SK-N-SH (cell line): ENCODE data around the gene FGL2.

ENCODE experiments used
- CTCF ChIP-seq: fragments of 200-600 bp; sonication (generic); IDR thresholded peaks from 2 replicates; pipeline ENCODE4 v1.6.1; 2017; ENCODE audit warnings: antibody characterized with exemption, mild to moderate bottlenecking, moderate library complexity
- ELF1 ChIP-seq: IDR thresholded peaks from 2 replicates; pipeline ENCODE4 v1.4.0; 2012
- EP300 ChIP-seq, 2 experiments: IDR thresholded peaks; 2 replicates each; pipeline versions ENCODE4 v1.4.0 to v1.6.1; 2012; ENCODE audit warnings: borderline replicate concordance in 1 of 2, low read depth in 1 of 2, low read length in 1 of 2
- EZH2phosphoT487 ChIP-seq: fragments of 200-600 bp; sonication (generic); IDR thresholded peaks from 2 replicates; pipeline ENCODE4 v1.6.1; 2017; ENCODE audit warnings: low read depth, mixed run types, mild to moderate bottlenecking, antibody characterized with exemption, moderate library complexity, borderline replicate concordance
- FOXJ3 ChIP-seq: sonication (generic); formaldehyde crosslinking; IDR thresholded peaks from 2 replicates; pipeline ENCODE4 v1.5.1; 2020; ENCODE audit warnings: mild to moderate bottlenecking, missing genetic modification reagents
- JUND ChIP-seq: IDR thresholded peaks from 2 replicates; pipeline ENCODE4 v1.4.0; 2012
- POLR2AphosphoS5 ChIP-seq: IDR thresholded peaks from 2 replicates; pipeline ENCODE4 v1.6.1; 2012; ENCODE audit warnings: low read depth, low read length
- RAD21 ChIP-seq: IDR thresholded peaks from 2 replicates; pipeline ENCODE4 v1.6.1; 2012; ENCODE audit warnings: mild to moderate bottlenecking, low read length
- RCOR1 ChIP-seq: fragments of 150-350 bp; IDR thresholded peaks from 2 replicates; pipeline ENCODE4 v1.6.1; 2017; ENCODE audit warnings: antibody characterized with exemption, low read length
- REST ChIP-seq: IDR thresholded peaks from 2 replicates; pipeline ENCODE4 v1.6.1; 2012; ENCODE audit warnings: mild to moderate bottlenecking, low read depth, low read length, moderate library complexity
- SMC3 ChIP-seq: IDR thresholded peaks from 2 replicates; pipeline ENCODE4 v1.6.1; 2012; ENCODE audit warnings: low read depth, low read length, improper control_type of control experiment
- USF2 ChIP-seq: fragments of 150-350 bp; IDR thresholded peaks from 2 replicates; pipeline ENCODE4 v1.6.1; 2017; ENCODE audit warnings: antibody characterized with exemption, low read length, low read depth, borderline replicate concordance
- ZBTB33 ChIP-seq: IDR thresholded peaks from 2 replicates; pipeline ENCODE4 v1.4.0; 2012; ENCODE audit warnings: low read depth, borderline replicate concordance

- TF ChIP-seq CTCF (no peak), ELF1 (no peak), POLR2AphosphoS5 (no peak), EP300 (IDR thresholded peaks at IDR 0.05; ENCODE audit: borderline replicate concordance in 1 of 2, low read depth in 1 of 2, low read length in 1 of 2) (no peak), RCOR1 (no peak), REST (no peak), USF2 (no peak), FOXJ3 (no peak), ZBTB33 (no peak), SMC3 (no peak), RAD21 (no peak), JUND (no peak), EZH2phosphoT487 (no peak)
Observed at GRCh38 chr7:77239471-77239870, 39.9 kb upstream of the FGL2 start.
